K562 (cell line): ENCODE measurements around the gene PPP1CA. TPM values are rescaled to one million over a fixed set of nuclear protein-coding genes. Genes with fewer than 3 reads are reported as not detected.
A peak's percentile ranks its signal among the peaks of the same experiment; 100 is the strongest.

Experiments
- CREB1 ChIP-seq, 2 experiments: sonication (generic) in 1 of 2; formaldehyde crosslinking in 1 of 2; IDR thresholded peaks; 2 replicates each; pipeline versions ENCODE4 v1.6.1 to v1.8.0; 2012 to 2022; ENCODE audit warnings: inconsistent platforms in 1 of 2, mild to moderate bottlenecking in 1 of 2, missing genetic modification reagents in 1 of 2, moderate library complexity in 1 of 2
- DPF2 ChIP-seq: fragments of 450-650 bp; IDR thresholded peaks from 2 replicates; pipeline ENCODE4 v1.6.1; 2016
- ESRRA ChIP-seq: fragments of 450-650 bp; IDR thresholded peaks from 2 replicates; pipeline ENCODE4 v1.6.1; 2014; ENCODE audit warnings: low read depth, mild to moderate bottlenecking, moderate library complexity, borderline replicate concordance
- FOXK2 ChIP-seq, 2 experiments: fragments of 450-650 bp; IDR thresholded peaks in 1 of 2; conservative IDR thresholded peaks in 1 of 2; 2 replicates each; pipeline ENCODE4 v1.6.1; 2016; ENCODE audit warnings: low read depth in 2 of 2, mild to moderate bottlenecking in 1 of 2
- GABPB1 ChIP-seq: sonication (generic); formaldehyde crosslinking; IDR thresholded peaks from 2 replicates; pipeline ENCODE4 v1.8.0; 2022; ENCODE audit warnings: mild to moderate bottlenecking, missing genetic modification reagents
- GTF2F1 ChIP-seq: IDR thresholded peaks from 2 replicates; pipeline ENCODE4 v1.6.1; 2011; ENCODE audit warnings: low read depth, low read length, improper control_type of control experiment
- JUND ChIP-seq, 2 experiments: IDR thresholded peaks; 2 replicates in 1 of 2; 3 replicates in 1 of 2; pipeline ENCODE4 v1.6.1; 2011; ENCODE audit warnings: borderline replicate concordance in 2 of 2, low read depth in 2 of 2, low read length in 2 of 2, improper control_type of control experiment in 1 of 2, missing biosample characterization in 1 of 2, missing genetic modification characterization in 1 of 2, missing genetic modification reagents in 1 of 2
- MTF1 ChIP-seq: fragments of 250-450 bp; sonication (Bioruptor Pico); IDR thresholded peaks from 2 replicates; pipeline ENCODE4 v1.9.0; 2021; ENCODE audit warnings: moderate library complexity, mild to moderate bottlenecking, inconsistent platforms, borderline replicate concordance
- NCOA2 ChIP-seq, 2 experiments: fragments of 450-650 bp; IDR thresholded peaks; 2 replicates each; pipeline ENCODE4 v1.6.1; 2018; ENCODE audit warnings: mild to moderate bottlenecking in 2 of 2, moderate library complexity in 1 of 2; ENCODE audit not compliant: partially characterized antibody in 2 of 2
- TAF1 ChIP-seq: IDR thresholded peaks from 2 replicates; pipeline ENCODE4 v1.6.1; 2011; ENCODE audit warnings: mild to moderate bottlenecking, low read length, moderate library complexity; ENCODE audit not compliant: insufficient read depth, control insufficient read depth, severe bottlenecking; ENCODE audit errors: extremely low read depth
- TEAD1 ChIP-seq, 2 experiments: fragments of 450-650 bp in 1 of 2; sonication (generic) in 1 of 2; formaldehyde crosslinking; IDR thresholded peaks; 2 replicates each; pipeline versions ENCODE4 v1.4.0 to v1.8.0; 2020 to 2022; ENCODE audit warnings: mild to moderate bottlenecking in 2 of 2, missing genetic modification reagents in 1 of 2
- ZBTB7A ChIP-seq: IDR thresholded peaks from 2 replicates; pipeline ENCODE4 v1.6.1; 2011; ENCODE audit warnings: low read depth, mild to moderate bottlenecking, low read length, moderate library complexity, borderline replicate concordance; ENCODE audit not compliant: control insufficient read depth
- ZNF146 ChIP-seq: IDR thresholded peaks from one replicate; pipeline ENCODE4 v1.6.1; 2018; ENCODE audit warnings: missing compliant biosample characterization; ENCODE audit not compliant: unreplicated experiment
- ZNF24 ChIP-seq: fragments of 450-650 bp; IDR thresholded peaks from 2 replicates; pipeline ENCODE4 v1.6.1; 2016
- polyA plus RNA-seq, 8 experiments: library from polyadenylated mRNA; depleted of rRNA in 4 of 8; stranded (reverse) in 5 of 8; unstranded in 3 of 8; fragments of >200 nt; fragmentation: Nextera tagmentation in 2 of 8; fragmentation: Illumina TruSeq in 1 of 8; extraction: Ambion mirVana in 2 of 8; extraction: Trizol in 1 of 8; gene quantifications; 2 replicates each; pipeline versions ENCODE4 v1.2.1 to v1.2.3, GENCODE V29; 2011 to 2014; ENCODE audit warnings: inconsistent platforms in 1 of 8, missing spikeins in 1 of 8
- total RNA-seq, 7 experiments: library from RNA; depleted of rRNA in 6 of 7; stranded (reverse); fragments of >200 nt in 6 of 7; fragmentation: Illumina TruSeq in 2 of 7; extraction: Trizol in 2 of 7; gene quantifications; 2 replicates each; pipeline versions ENCODE4 v1.2.1 to v1.2.3, GENCODE V29; 2011 to 2021; ENCODE audit warnings: low replicate concordance in 1 of 7
- TF ChIP-seq, protein P1 (sequence below): IDR thresholded peaks from 2 replicates; pipeline ENCODE4 v1.6.1; 2016; ENCODE audit warnings: missing genetic modification characterization, missing compliant biosample characterization
- TF ChIP-seq, protein P2 (sequence below): fragments of 450-650 bp; IDR thresholded peaks from 2 replicates; pipeline ENCODE4 v1.6.1; 2017; ENCODE audit warnings: antibody characterized with exemption, mild to moderate bottlenecking
- TF ChIP-seq, protein P3 (sequence below), 2 experiments: fragments of 200-800 bp in 1 of 2; sonication (Bioruptor generic) in 1 of 2; sonication (generic) in 1 of 2; formaldehyde crosslinking in 1 of 2; IDR thresholded peaks in 1 of 2; conservative IDR thresholded peaks in 1 of 2; 2 replicates each; pipeline versions ENCODE4 v1.5.0 to v1.6.1; 2016 to 2020; ENCODE audit warnings: missing compliant biosample characterization in 1 of 2, missing genetic modification characterization in 1 of 2, missing genetic modification reagents in 1 of 2

Gene PPP1CA
- total and polyA plus RNA-seq, 9 of the 15 experiments (the other 6 are each of a cell fraction or from before 2014, with no cell fraction given) = 18.2 to 242 (median 188) TPM

DNA sequence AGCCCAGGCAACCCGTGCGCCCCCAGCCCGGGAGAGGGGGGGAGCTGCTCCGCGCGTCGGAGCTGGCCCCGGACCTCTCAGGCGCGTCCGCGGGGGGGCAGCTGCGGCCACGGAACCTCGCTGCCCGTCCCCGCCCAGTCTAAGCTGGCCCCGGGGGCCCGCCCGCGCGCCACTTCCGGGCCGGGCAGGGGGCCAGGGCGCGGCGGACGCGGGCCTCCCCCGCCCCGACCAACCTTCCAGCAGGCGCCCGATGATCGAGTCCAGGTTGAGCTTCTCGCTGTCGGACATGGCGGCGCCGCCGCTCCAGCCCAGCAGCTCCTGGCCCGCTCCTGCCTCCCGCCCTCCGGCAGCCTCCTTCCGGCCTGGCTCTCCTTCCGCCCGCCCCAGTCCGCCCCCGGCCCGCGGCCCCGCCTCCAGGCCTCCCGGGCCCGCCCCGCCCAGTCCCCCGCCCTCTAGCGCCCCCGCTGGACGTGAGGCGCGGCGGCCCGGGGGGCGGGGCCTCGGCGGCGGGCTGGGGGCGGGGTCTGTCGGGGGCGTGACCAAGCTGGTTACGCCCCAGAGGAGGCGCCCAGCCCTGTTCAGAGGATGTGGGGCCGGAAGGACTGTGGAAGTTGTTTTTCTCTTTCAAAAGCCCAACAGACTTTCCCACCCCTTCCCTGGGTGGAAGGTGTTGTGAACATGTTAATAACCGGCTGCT is at the start of gene PPP1CA (continued):
- TF ChIP-seq GABPB1 (CRISPR knock-in tag) (peak; percentile 68; the same call in 1 of the 2 replicates), ZNF24 (0 out of 2 replicates have a peak, but pooled peaks have one; percentile 11), DPF2 (no peak; the same call in 1 of the 2 replicates), ESRRA (peak; percentile 56; the same call in 1 of the 2 replicates), ZBTB7A (peak; percentile 63), CREB1 (IDR thresholded peaks at IDR 0.05) (peak; percentile 1; the same call in 1 of the 2 replicates), CREB1 (CRISPR knock-in tag; IDR thresholded peaks at IDR 0.05) (no peak), GTF2F1 (no peak), MTF1 (CRISPR knock-in tag) (no peak), JUND (IDR thresholded peaks at IDR 0.05; ENCODE audit: borderline replicate concordance, low read depth, low read length) (peak; percentile 31; the same call in 1 of the 2 replicates), JUND (tag; IDR thresholded peaks at IDR 0.05; ENCODE audit: borderline replicate concordance, low read depth, low read length) (no peak; the same call in 2 of the 3 replicates), TEAD1 (CRISPR knock-in tag; IDR thresholded peaks at IDR 0.05) (0 out of 4 replicates have a peak, but pooled peaks of 1 of the 2 experiments have one; percentile 4), NCOA2 (IDR thresholded peaks at IDR 0.05; ENCODE audit: partially characterized antibody in 2 of 2) (no peak), TAF1 (peak; percentile 69), ZNF146 (CRISPR knock-in tag) (peak; percentile 6), FOXK2 (conservative IDR thresholded peaks at IDR 0.05 in 1 of 2, IDR thresholded peaks at IDR 0.05 in 1 of 2; ENCODE audit: low read depth in 2 of 2) (0 out of 4 replicates have a peak, but pooled peaks of 1 of the 2 experiments have one; percentile 11)
- TF ChIP-seq, protein P1, sequence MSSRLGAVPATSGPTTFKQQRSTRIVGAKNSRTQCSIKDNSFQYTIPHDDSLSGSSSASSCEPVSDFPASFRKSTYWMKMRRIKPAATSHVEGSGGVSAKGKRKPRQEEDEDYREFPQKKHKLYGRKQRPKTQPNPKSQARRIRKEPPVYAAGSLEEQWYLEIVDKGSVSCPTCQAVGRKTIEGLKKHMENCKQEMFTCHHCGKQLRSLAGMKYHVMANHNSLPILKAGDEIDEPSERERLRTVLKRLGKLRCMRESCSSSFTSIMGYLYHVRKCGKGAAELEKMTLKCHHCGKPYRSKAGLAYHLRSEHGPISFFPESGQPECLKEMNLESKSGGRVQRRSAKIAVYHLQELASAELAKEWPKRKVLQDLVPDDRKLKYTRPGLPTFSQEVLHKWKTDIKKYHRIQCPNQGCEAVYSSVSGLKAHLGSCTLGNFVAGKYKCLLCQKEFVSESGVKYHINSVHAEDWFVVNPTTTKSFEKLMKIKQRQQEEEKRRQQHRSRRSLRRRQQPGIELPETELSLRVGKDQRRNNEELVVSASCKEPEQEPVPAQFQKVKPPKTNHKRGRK (tag) = no peak
- TF ChIP-seq, protein P2, sequence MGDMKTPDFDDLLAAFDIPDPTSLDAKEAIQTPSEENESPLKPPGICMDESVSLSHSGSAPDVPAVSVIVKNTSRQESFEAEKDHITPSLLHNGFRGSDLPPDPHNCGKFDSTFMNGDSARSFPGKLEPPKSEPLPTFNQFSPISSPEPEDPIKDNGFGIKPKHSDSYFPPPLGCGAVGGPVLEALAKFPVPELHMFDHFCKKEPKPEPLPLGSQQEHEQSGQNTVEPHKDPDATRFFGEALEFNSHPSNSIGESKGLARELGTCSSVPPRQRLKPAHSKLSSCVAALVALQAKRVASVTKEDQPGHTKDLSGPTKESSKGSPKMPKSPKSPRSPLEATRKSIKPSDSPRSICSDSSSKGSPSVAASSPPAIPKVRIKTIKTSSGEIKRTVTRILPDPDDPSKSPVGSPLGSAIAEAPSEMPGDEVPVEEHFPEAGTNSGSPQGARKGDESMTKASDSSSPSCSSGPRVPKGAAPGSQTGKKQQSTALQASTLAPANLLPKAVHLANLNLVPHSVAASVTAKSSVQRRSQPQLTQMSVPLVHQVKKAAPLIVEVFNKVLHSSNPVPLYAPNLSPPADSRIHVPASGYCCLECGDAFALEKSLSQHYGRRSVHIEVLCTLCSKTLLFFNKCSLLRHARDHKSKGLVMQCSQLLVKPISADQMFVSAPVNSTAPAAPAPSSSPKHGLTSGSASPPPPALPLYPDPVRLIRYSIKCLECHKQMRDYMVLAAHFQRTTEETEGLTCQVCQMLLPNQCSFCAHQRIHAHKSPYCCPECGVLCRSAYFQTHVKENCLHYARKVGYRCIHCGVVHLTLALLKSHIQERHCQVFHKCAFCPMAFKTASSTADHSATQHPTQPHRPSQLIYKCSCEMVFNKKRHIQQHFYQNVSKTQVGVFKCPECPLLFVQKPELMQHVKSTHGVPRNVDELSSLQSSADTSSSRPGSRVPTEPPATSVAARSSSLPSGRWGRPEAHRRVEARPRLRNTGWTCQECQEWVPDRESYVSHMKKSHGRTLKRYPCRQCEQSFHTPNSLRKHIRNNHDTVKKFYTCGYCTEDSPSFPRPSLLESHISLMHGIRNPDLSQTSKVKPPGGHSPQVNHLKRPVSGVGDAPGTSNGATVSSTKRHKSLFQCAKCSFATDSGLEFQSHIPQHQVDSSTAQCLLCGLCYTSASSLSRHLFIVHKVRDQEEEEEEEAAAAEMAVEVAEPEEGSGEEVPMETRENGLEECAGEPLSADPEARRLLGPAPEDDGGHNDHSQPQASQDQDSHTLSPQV = peak; percentile 54; the same call in 1 of the 2 replicates
- TF ChIP-seq, protein P3, sequence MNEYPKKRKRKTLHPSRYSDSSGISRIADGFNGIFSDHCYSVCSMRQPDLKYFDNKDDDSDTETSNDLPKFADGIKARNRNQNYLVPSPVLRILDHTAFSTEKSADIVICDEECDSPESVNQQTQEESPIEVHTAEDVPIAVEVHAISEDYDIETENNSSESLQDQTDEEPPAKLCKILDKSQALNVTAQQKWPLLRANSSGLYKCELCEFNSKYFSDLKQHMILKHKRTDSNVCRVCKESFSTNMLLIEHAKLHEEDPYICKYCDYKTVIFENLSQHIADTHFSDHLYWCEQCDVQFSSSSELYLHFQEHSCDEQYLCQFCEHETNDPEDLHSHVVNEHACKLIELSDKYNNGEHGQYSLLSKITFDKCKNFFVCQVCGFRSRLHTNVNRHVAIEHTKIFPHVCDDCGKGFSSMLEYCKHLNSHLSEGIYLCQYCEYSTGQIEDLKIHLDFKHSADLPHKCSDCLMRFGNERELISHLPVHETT (CRISPR knock-in tag; conservative IDR thresholded peaks at IDR 0.05 in 1 of 2, IDR thresholded peaks at IDR 0.05 in 1 of 2) = peak in 1 of 2 experiments; percentile 73; a peak in 2 of 4 replicates
